ENCODE results near the gene NRG2. TPM values are rescaled to one million over a fixed set of nuclear protein-coding genes. Genes with fewer than 3 reads are reported as not detected.

The NRG2 gene
- total RNA-seq, 2 donors from 2014 or later = 5.6 to 6.5 TPM

DNA sequence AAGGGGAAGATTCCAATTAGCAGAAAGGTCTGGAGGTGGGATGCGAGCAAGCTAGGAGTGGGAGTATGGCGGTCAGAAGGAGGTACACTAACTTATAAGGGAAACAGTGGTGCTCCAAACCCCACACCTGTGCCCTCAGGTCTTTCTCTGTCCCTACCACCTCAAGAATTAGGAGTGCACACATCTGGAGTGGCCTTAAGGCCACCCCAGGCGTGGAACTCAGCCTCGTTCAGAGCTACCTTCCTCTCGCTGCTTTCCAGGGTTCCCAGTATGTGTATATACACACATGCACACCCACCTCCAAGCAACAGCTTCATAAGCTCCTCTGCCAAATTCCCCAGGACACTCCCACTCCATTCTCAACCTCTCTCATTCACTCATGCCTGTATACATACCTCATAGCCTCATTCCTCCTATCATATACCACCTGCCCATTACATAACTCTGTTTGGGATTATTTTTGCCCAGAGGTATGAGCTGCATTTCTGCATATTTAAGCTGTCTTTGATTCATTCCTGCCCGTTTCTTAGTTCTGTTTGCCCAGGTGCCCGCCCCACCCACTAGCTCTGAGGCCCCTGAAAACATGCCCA lies 128.8 kb downstream of the NRG2 start:
- Histone ChIP-seq H3K4me1 (peaks cover 6% of the 10 kb centered on the region), H3K36me3 (replicated peaks in 1 of 2; ENCODE audit: insufficient read depth in 1 of 2, low read depth in 2 of 2) (no peaks in the 10 kb centered on the region), H3K27me3 (no peaks in the 10 kb centered on the region), H3K9me3 (no peaks in the 10 kb centered on the region), H3K4me3 (no peak overlapping the region), H3K27ac (no peak overlapping the region)
- 85 to 93% methylated on average over 7 of the region's 7 CpGs for WGBS, 2 donors
- ATAC-seq (no peak), DNase-seq (no peak)
- TF ChIP-seq, protein P1, sequence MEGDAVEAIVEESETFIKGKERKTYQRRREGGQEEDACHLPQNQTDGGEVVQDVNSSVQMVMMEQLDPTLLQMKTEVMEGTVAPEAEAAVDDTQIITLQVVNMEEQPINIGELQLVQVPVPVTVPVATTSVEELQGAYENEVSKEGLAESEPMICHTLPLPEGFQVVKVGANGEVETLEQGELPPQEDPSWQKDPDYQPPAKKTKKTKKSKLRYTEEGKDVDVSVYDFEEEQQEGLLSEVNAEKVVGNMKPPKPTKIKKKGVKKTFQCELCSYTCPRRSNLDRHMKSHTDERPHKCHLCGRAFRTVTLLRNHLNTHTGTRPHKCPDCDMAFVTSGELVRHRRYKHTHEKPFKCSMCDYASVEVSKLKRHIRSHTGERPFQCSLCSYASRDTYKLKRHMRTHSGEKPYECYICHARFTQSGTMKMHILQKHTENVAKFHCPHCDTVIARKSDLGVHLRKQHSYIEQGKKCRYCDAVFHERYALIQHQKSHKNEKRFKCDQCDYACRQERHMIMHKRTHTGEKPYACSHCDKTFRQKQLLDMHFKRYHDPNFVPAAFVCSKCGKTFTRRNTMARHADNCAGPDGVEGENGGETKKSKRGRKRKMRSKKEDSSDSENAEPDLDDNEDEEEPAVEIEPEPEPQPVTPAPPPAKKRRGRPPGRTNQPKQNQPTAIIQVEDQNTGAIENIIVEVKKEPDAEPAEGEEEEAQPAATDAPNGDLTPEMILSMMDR (IDR thresholded peaks at IDR 0.05) = no peak
- no peak for TF ChIP-seq POLR2A (IDR thresholded peaks at IDR 0.05)
- intact Hi-C loops (cut with DNase I) = no loop called here

DNA sequence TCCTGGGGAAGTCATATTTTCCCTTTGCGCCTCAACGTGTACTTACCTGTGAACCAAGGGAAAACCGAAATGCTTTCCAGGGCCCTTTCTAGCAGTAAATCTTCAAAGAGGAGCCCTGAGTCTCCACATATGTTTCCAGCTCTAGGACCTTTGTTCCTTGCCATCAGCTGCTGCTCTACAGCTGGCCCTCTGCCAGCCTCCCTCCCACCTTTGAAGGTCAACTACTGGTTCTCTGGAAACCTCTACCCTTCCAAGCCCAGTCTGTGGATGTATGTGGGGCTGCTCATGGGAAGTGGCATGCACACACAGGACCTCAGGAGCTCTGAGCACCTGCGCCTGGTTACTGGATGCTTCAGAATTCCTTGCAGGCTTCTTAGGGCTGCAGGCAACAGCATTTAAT lies 130.3 kb downstream of the NRG2 start:
- Histone ChIP-seq H3K36me3 (replicated peaks in 1 of 2; ENCODE audit: insufficient read depth in 1 of 2, low read depth in 2 of 2) (no peaks in the 10 kb centered on the region), H3K4me1 (peaks cover 6% of the 10 kb centered on the region), H3K27ac (no peak overlapping the region), H3K9me3 (no peaks in the 10 kb centered on the region), H3K4me3 (no peak overlapping the region), H3K27me3 (no peaks in the 10 kb centered on the region)
- intact Hi-C loops (cut with DNase I) = no loop called here
- no peak for ATAC-seq
- TF ChIP-seq, protein P1 (IDR thresholded peaks at IDR 0.05) = no peak
- TF ChIP-seq POLR2A (IDR thresholded peaks at IDR 0.05) = no peak
- peak; percentile 53 to 86 (median 72) for DNase-seq
- WGBS, 2 donors = 61 to 62% methylated on average over 4 of the region's 4 CpGs

- intact Hi-C loops (cut with DNase I) = no loop called here
Measured at GRCh38 chr5:139912158-139912557, 130.9 kb downstream of the NRG2 start.

DNA sequence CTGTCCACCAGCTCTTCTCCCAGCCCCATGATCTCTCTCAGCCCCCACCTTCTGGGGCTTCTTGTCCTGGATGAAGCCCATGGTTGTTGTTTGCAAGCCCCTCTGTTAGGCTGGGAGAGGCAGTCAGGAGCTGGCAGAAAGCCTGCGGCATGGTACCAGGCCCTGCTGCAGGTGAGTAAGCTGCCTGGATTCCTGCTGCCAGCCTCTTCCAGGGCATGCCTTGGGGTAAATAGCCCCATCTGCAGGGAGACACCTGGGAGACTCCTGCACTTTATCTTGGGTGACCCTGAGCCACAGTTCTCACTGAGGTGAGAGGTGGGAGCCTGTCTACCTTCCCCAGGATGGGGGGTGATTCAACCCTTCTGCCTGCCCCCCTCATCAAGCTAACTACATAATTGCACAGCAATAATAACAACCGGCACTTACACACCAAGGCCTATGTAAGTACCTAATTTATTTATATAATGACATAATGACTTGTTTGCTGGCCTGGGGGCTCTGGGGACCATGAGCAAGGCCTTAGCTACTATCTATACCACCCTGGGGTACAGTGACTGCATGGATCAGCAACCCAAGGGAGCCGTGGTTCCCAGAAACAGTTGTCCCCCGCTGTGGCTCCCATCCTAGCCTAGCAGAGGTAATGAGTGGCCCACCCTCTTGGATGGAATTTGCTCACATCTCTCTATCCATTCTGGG lies 131.5 kb downstream of the NRG2 start:
- no peak overlapping the region for H3K4me3 ChIP-seq
- H3K27me3 ChIP-seq = no peaks in the 10 kb centered on the region
- no peak for TF ChIP-seq POLR2A (IDR thresholded peaks at IDR 0.05)
- TF ChIP-seq, protein P1 (IDR thresholded peaks at IDR 0.05) = no peak
- H3K4me1 ChIP-seq = peaks cover 6% of the 10 kb centered on the region
- no peak for ATAC-seq
- intact Hi-C loops (cut with DNase I) = no loop called here
- WGBS, 2 donors = 88 to 100% methylated on average over 2 to 4 of the region's 4 CpGs
- H3K27ac ChIP-seq = no peak overlapping the region
- H3K36me3 ChIP-seq (replicated peaks in 1 of 2; ENCODE audit: insufficient read depth in 1 of 2, low read depth in 2 of 2) = no peaks in the 10 kb centered on the region
- no peak for DNase-seq
- H3K9me3 ChIP-seq = no peaks in the 10 kb centered on the region

More at GRCh38 chr5:139912158-139912557, 130.9 kb downstream of the NRG2 start:
- no peak for DNase-seq
- H3K36me3 ChIP-seq (replicated peaks in 1 of 2; ENCODE audit: insufficient read depth in 1 of 2, low read depth in 2 of 2) = no peaks in the 10 kb centered on the region
- peaks cover 6% of the 10 kb centered on the region for H3K4me1 ChIP-seq
- 95 to 96% methylated on average over 3 of the region's 3 CpGs for WGBS, 2 donors
- TF ChIP-seq, protein P1 (IDR thresholded peaks at IDR 0.05) = no peak
- no peak for TF ChIP-seq POLR2A (IDR thresholded peaks at IDR 0.05)
- no peak overlapping the region for H3K4me3 ChIP-seq
- no peaks in the 10 kb centered on the region for H3K9me3 ChIP-seq
- ATAC-seq = no peak
- no peak overlapping the region for H3K27ac ChIP-seq
- no peaks in the 10 kb centered on the region for H3K27me3 ChIP-seq

DNA sequence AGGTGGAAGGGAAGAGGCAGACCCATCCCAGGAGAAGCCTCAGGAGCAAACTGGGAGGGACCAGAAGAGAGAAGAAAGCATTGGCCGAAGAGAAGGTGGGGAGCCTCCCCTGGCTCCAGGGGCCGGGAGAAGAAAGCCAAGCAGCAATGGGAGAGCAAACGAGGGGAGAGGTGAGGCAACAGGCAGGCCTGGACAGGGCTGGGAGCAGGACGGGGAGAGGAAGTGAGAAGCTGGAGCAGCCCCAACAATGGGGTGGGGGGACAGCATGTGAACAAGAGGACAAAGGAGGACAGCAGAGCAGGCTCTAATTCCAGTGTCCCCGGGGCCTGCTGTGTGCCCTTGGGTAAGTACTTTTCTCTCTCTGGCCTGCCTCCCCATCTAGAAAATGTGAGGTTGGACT lies 132.2 kb downstream of the NRG2 start:
- intact Hi-C loops (cut with DNase I) = no loop called here
- H3K27me3 ChIP-seq = no peaks in the 10 kb centered on the region
- 88 to 91% methylated on average over 5 of the region's 5 CpGs for WGBS, 2 donors
- no peaks in the 10 kb centered on the region for H3K9me3 ChIP-seq
- H3K4me3 ChIP-seq = no peak overlapping the region
- H3K27ac ChIP-seq = no peak overlapping the region
- no peaks in the 10 kb centered on the region for H3K36me3 ChIP-seq (replicated peaks in 1 of 2; ENCODE audit: insufficient read depth in 1 of 2, low read depth in 2 of 2)
- ATAC-seq (no peak), DNase-seq (no peak)
- TF ChIP-seq, protein P1 (IDR thresholded peaks at IDR 0.05) = no peak
- no peak for TF ChIP-seq POLR2A (IDR thresholded peaks at IDR 0.05)
- H3K4me1 ChIP-seq = peaks cover 6% of the 10 kb centered on the region

Data from body of pancreas (tissue), 4 donors.